ENCODE data around the gene KCTD7.
A peak's percentile ranks its signal among the peaks of the same experiment; 100 is the strongest.
"Not testable (repeated sequence)": the region's sequence is repeated elsewhere in the genome, so short reads cannot be mapped to it uniquely, and the experiment has no call there.

DNA sequence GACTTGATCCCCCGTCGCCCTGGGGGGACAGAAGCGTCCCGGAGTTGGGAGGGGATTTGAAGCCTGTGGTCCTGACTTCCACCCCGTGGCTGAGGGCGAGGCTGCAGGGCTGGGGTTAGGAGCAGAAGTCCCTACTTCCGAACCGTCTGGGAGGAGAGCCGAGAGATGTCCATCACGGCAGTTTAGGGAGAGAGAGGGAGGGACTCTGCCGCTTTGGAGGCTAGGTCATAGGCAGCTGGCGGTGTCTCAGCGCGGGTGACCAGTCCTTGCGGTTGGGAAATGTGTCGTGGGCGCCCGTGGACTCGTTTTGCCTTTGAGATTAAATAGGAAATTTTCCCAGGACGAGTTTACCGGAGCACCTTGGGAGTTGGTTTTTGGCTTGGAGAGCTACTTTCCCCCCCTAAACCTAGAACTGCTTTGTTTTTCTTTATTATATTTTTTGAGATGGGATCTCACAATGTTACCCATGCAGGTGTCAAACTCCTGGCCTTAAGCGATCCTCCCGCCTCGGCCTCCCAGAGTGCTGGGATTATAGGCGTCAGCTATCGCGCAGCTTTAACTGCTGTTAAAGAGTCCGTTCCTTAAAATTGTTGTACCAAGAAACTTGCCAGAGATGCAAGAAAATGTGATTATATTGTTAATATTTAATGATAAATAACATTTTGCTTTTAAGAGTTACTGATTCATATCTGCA is 26.6 kb downstream of the KCTD7 start:
- TF ChIP-seq, protein P1, sequence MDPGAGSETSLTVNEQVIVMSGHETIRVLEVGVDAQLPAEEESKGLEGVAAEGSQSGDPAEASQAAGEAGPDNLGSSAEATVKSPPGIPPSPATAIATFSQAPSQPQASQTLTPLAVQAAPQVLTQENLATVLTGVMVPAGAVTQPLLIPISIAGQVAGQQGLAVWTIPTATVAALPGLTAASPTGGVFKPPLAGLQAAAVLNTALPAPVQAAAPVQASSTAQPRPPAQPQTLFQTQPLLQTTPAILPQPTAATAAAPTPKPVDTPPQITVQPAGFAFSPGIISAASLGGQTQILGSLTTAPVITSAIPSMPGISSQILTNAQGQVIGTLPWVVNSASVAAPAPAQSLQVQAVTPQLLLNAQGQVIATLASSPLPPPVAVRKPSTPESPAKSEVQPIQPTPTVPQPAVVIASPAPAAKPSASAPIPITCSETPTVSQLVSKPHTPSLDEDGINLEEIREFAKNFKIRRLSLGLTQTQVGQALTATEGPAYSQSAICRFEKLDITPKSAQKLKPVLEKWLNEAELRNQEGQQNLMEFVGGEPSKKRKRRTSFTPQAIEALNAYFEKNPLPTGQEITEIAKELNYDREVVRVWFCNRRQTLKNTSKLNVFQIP (CRISPR knock-in tag; IDR thresholded peaks at IDR 0.05; ENCODE audit: borderline replicate concordance, low read depth), result not testable (repeated sequence)
- not testable (repeated sequence) for TF ChIP-seq RARB (CRISPR knock-in tag; IDR thresholded peaks at IDR 0.05); ISL1 (CRISPR knock-in tag; IDR thresholded peaks at IDR 0.05); ARNTL (CRISPR knock-in tag; IDR thresholded peaks at IDR 0.05; ENCODE audit: borderline replicate concordance, low read depth); ZC3H10 (CRISPR knock-in tag; IDR thresholded peaks at IDR 0.05); GLIS3 (CRISPR knock-in tag; IDR thresholded peaks at IDR 0.05)
- 0 out of 2 replicates have a peak, but pooled peaks have one; percentile 2 for TF ChIP-seq PATZ1 (CRISPR knock-in tag; IDR thresholded peaks at IDR 0.05; ENCODE audit: borderline replicate concordance)

Data from SK-N-SH treated with all-trans-retinoic acid at 6 μM for 48 hours (cell line).